Fibroblast of villous mesenchyme (primary cell): ENCODE data around the gene PLEKHG4. TPM values are rescaled to one million over a fixed set of nuclear protein-coding genes. Genes with fewer than 3 reads are reported as not detected.

Experiments used
- DNase-seq: peaks from one replicate; pipeline ENCODE4 v3.0.0-alpha.2; 2010; ENCODE audit warnings: low read depth
- H3K4me3 ChIP-seq: 2 replicates; pipeline ENCODE4 v1.5.1; 2011; ENCODE audit warnings: low read depth, mild to moderate bottlenecking, low read length
- total RNA-seq: library from RNA; depleted of rRNA; stranded (reverse); fragments of >200 nt; gene quantifications from 2 replicates; pipeline ENCODE4 v1.2.3, GENCODE V29; 2012
- TF ChIP-seq, protein P1 (sequence below): IDR thresholded peaks from 2 replicates; pipeline ENCODE4 v1.5.1; 2012; ENCODE audit warnings: low read depth, mild to moderate bottlenecking, low read length; ENCODE audit not compliant: insufficient read depth

The PLEKHG4 gene
- total RNA-seq, 1 donor: 18.1 TPM

DNA sequence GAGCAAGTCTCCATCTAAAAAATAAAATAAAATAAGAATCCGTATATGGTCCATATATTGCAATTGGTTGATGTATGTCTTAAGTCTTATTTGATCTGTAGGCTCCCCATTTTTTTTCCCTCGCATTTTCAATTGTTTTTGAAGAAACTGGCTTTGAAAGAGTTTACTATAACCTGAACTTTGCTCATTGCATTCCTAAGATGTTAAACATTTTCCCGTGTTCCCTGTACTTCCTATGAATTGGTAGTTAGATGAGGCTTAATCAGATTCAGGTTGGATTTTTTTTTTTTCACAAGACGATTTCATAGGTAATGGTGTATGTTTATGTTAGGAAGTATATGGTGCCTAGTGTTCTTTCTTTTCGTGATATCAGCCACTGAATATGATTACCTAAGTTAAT, 50.6 kb downstream of the PLEKHG4 start:
- no peak overlapping the region for H3K4me3 ChIP-seq
- DNase-seq: no peak
- TF ChIP-seq, protein P1, sequence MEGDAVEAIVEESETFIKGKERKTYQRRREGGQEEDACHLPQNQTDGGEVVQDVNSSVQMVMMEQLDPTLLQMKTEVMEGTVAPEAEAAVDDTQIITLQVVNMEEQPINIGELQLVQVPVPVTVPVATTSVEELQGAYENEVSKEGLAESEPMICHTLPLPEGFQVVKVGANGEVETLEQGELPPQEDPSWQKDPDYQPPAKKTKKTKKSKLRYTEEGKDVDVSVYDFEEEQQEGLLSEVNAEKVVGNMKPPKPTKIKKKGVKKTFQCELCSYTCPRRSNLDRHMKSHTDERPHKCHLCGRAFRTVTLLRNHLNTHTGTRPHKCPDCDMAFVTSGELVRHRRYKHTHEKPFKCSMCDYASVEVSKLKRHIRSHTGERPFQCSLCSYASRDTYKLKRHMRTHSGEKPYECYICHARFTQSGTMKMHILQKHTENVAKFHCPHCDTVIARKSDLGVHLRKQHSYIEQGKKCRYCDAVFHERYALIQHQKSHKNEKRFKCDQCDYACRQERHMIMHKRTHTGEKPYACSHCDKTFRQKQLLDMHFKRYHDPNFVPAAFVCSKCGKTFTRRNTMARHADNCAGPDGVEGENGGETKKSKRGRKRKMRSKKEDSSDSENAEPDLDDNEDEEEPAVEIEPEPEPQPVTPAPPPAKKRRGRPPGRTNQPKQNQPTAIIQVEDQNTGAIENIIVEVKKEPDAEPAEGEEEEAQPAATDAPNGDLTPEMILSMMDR: no peak

DNA sequence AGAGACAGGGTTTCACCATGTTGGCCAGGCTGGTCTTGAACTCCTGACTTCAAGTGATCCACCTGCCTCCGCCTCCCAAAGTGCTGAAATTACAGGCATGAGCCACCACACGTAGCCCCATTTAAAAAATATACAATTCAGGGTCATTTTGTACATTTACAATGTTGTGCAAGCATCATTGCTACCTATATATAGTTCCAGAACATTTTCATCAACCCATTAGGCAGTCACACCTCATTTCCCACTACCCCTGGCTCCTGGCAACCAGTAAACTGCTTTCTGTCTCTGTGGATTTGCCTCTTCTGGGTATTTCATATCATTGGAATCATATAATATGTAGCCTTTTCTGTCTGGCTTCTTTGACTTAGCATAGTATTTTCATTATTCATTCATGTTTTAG, 54.0 kb downstream of the PLEKHG4 start:
- TF ChIP-seq, protein P1: no peak
- DNase-seq: no peak
- H3K4me3 ChIP-seq: no peak overlapping the region

DNA sequence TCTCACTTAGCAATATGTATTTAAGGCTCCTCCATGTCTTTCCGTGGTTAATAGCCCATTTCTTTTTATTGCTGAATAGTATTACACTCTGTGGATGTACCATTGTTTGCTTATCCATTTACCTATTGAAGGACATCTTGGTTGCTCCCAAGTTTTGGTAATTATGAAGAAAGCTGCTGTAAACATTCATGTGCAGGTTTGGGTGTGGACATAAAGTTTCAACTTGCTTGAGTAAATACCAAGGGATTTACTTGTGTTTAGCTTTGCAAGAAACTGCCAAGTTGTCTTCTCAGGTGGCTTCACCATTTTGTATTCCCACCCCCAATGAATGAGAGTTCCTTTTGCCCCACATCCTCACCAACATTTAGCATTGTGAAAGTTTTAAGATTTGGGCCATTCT, 56.8 kb downstream of the PLEKHG4 start:
- H3K4me3 ChIP-seq: no peak overlapping the region
- TF ChIP-seq, protein P1: no peak
- no peak for DNase-seq

DNA sequence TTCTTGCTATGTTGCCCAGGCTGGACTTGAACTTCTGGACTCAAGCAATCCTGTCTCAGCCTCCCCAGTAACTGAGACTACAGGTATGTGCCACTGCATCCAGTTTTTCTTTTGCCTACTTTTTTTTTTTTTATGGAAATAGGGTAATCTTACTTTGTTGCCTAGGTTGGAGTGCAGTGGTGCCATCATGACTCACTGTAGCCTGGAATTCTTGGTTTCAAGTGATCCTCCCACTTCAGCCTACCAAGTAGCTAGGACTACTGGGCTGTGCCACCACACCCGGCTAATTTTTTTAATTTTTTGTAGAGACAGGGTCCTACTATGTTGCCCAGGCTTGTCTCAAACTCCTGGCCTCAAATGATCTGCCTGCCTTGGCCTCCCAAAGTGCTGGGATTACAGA, 57.3 kb downstream of the PLEKHG4 start:
- no peak for DNase-seq
- TF ChIP-seq, protein P1: no peak
- no peak overlapping the region for H3K4me3 ChIP-seq

Other genes starting within 250 kb of the PLEKHG4 start
- 12.9 and 16.0 TPM in 2 replicates for gene PHAF1, start 169.6 kb upstream of the PLEKHG4 start, total RNA-seq
- 41.9 and 46.4 TPM in 2 replicates for gene B3GNT9, start 128.5 kb upstream of the PLEKHG4 start, total RNA-seq
- 12.5 and 18.4 TPM in 2 replicates for gene TRADD, start 119.6 kb upstream of the PLEKHG4 start, total RNA-seq
- 8.6 and 10.6 TPM in 2 replicates for gene FBXL8, start 119.6 kb upstream of the PLEKHG4 start, total RNA-seq
- 2.6 and 3.0 TPM in 2 replicates for gene HSF4, start 114.8 kb upstream of the PLEKHG4 start, total RNA-seq
- gene NOL3, start 109.0 kb upstream of the PLEKHG4 start, total RNA-seq: 11.7 and 12.2 TPM in 2 replicates
- 9.3 and 9.9 TPM in 2 replicates for gene MATCAP1, start 95.6 kb upstream of the PLEKHG4 start, total RNA-seq
- gene EXOC3L1, start 89.4 kb upstream of the PLEKHG4 start, total RNA-seq: not detected in 2 replicates
- 64.1 and 75.1 TPM in 2 replicates for gene E2F4, start 87.4 kb upstream of the PLEKHG4 start, total RNA-seq
- 0.43 and 0.64 TPM in 2 replicates for gene ELMO3, start 80.4 kb upstream of the PLEKHG4 start, total RNA-seq
- gene TMEM208, start 52.4 kb upstream of the PLEKHG4 start, total RNA-seq: 25.5 and 29.0 TPM in 2 replicates
- gene FHOD1, start 32.1 kb upstream of the PLEKHG4 start, total RNA-seq: 22.9 and 24.2 TPM in 2 replicates
- gene SLC9A5, start 30.6 kb upstream of the PLEKHG4 start, total RNA-seq: 1.9 and 2.2 TPM in 2 replicates
- gene KCTD19, start 47.2 kb downstream of the PLEKHG4 start, total RNA-seq: under 0.01 TPM in 1 of 2 replicates, not detected in the other
- gene LRRC36, start 47.3 kb downstream of the PLEKHG4 start, total RNA-seq: not detected in 2 replicates
- 0.86 and 0.97 TPM in 2 replicates for gene TPPP3, start 114.0 kb downstream of the PLEKHG4 start, total RNA-seq
- gene ZDHHC1, start 136.9 kb downstream of the PLEKHG4 start, total RNA-seq: 5.2 and 8.1 TPM in 2 replicates
- gene HSD11B2, start 151.6 kb downstream of the PLEKHG4 start, total RNA-seq: not detected in 2 replicates
- 107 and 122 TPM in 2 replicates for gene ATP6V0D1, start 201.6 kb downstream of the PLEKHG4 start, total RNA-seq
- not detected in 2 replicates for gene AGRP, start 204.0 kb downstream of the PLEKHG4 start, total RNA-seq
- 25.5 and 35.1 TPM in 2 replicates for gene RIPOR1, start 249.3 kb downstream of the PLEKHG4 start, total RNA-seq